Cerebellar cortex (tissue), 1 donor: Measurements from ENCODE around the gene EPS8L2.

Experiments
- DNase-seq: peaks from one replicate; pipeline ENCODE4 v3.0.0-alpha.2; 2015; ENCODE audit warnings: low spot score

Gene EPS8L2

DNA sequence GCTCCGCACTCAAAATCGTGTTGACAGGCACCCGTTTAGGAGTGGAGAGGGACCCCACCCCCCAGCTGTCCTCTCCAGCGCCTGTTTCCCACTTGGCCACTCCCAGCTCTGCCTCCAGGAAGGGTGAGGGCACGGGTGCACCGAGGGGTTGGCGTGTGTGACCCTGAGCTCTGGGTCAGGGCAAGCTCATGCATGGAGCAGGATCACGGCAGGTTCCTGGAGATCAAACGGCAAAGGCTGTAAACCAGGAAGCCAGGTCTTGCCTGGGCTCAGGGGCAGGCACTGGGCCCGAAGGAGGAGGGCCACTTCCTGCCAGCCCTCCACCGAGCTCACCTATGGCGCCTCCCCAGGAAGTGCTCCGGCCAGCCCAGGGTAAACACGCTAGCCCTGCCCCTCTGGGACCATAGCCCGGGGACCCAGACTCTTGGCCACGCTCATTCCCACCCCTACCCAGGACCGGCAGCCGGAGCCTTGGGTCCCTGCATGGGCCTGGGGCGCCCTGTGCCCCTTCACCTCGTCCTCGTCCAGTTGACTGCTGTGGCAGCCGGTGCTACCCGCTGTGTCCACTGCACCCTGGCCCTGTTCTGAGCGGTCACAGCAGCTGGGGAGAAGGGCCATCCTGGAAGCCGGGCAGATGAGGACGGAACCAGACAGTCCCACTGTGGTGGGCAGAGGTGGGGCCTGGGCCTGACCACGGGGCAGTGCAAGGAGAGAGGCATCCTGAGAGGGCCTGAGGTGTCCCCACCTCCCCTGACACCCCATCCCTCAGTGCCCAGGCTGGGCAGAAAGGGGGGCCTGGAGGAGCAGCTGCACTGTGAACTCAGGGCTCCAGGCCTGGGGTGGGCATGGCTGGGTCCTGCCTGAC lies 1.0 kb upstream of the EPS8L2 start:
- DNase-seq: no peak

DNA sequence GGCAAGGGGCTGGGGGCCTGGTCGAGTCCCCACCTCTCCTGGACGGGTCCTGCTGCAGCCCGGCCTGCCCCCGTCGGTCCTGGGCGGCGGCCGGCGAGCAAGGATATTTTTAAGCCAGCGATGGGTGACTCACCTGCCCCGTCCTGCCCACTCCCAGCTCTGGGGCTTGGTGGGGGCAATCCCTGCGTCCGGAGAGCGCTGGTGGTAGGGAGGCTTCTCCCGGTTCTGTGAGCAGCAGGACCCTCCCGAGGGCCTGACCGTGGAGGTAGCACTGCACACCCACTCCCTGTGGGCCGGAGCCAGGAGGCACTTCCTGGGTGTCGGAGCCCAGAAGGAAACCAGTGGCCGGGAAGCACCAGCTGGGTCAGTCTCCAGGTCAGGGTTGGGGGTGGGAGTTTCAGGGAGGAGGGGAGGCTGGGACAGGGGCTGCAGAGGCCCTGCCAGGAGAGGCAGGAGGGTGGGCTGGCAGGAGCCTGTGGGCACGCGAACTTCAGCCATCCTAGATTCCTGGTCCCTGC lies 467 bp downstream of the EPS8L2 start:
- DNase-seq: no peak

DNA sequence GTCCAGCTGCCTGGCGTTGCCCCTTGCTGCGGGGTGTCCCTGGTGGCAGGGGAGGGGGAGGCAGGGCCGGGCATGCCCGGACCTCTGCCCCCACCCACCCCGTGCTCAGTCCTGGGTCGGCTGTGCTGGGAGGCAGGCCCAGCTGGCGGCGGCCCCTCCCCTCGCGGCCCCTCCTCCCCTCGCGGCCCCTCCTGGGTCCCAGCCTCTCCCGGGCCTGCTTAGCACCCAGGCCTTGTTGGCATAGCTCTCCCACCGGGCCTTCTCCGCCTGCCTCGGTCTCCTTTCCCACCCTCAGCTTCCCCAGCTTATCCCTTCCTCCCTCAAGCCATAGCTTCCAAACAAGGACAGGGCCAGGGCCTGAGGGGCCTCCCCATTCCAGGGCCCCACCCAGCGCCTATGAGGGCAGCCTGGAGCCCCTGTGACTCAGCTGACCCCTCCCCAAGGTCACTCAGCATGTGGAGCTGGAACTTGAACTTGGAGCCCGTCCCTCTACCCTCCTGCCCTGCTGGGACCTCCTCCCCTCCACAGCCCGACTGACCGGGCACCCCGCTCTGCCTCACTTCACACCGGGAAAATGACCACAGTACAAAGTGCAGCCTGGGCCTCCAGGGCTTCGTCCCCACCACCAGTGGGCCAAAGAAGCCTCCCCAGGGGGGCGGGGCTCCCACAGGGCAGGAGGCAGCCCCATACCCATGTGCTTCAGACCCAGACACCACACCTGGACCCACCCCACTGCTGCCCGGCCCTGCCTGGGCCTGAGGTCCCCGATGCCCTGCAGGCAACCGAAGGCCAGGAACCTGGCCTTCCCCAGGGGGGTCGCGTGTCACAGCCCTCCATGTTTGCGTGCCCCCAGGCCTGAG lies 1.2 kb downstream of the EPS8L2 start:
- no peak for DNase-seq

DNA sequence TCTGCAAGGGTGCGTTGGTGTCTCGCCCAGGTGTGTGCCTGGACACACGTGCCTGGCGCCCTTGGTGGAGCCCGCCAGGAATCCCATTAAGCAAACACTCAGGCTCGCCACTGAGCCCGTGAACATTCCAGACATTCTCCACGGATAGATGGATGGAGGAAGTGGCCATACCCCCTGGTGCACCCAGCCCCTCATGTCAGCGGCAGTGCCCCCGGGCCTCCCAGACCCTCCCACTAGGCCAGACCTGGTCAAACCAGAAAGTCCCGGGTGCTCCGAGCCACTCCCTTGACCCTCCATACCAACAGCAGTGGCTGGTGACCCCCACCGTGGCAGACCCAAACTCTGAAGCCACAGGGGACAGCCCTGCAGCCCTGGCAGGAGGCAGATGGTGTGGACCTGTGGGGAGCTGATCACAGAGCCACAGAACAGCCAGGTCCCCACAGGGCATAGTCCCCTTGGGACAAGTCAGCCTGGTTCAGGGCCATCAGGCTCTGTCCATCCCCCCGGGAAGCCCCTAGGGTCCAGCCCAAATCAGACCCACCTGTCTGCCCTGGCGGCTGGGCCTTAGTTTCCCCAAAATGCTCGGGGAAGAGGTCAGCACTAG lies 1.9 kb downstream of the EPS8L2 start:
- DNase-seq: no peak

DNA sequence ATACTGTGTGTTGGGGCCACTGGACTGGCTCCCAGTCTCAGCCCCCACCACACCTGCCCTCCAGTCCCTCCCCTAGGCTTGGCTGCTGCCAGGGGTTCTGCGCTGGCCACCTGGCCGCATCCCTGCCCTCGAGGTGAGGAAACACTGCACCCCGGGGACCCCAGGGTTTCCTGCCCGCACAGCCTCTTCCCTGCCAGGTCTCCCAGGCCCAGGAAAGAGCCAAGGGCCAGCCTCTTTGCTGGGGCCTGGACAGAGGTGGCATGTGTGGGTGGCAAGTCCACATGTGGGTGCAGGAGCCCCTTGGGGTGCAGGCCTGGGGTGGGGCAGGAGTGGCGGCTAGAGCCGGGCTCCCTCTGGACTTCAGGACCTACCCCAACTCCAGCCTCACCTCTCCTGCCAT lies 2.5 kb downstream of the EPS8L2 start:
- DNase-seq: no peak

DNA sequence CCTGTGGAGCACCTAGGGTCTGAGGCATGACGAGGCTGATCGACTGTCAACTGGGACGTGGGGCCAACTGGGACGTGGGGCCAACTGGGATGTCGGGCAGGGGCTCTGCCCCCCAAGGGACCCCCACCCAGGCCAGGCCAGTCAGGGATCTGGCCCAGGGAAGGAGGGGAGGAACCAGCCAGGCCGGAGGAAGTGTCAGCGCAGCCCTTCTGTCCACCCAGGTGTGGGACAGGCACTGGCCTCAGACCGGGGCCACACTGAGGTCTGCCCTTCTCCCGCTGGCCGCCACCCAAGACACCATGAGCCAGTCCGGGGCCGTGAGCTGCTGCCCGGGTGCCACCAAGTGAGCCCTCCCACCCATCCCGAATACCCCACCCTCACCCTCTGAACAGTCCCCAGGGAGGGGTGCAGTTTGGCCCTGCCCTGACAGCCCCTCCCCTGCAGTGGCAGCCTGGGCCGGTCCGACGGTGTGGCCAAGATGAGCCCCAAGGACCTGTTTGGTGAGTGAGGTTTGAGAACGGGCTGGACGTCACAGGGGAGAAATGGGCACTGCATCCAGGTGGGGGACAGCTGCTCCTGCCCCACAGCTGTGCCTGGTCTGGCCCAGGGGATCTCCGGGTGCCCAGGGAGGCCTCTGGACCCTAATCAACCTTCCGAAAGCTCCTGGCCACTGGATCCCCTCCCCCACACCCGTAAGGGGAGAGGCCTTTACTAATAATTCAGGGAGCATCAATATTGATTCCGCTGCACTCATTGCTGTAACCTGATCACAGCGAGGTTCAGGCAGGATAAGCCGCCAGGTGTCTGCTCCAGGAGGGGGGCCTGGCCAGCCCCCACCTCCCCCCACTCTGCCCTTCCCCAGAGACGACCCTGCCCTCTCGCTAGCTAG lies 3.3 kb downstream of the EPS8L2 start:
- DNase-seq: no peak

DNA sequence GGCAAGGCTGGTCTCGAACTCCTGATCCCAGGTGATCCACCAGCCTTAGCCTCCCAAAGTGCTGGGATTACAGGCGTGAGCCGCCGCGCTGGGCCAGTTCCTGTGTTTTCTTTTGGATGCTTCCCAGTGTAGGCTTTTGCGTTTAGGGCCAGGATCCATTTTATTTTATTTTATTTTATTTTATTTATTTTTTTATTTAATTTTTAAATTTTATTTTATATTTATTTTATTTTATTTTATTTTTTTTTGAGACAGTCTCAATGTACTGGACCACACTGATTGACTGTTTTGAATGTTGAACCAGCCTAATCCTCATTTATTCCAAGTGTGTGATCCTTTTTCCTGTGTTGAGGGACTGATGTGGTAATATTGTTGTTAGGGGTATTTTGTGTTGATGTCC lies 8.4 kb downstream of the EPS8L2 start:
- DNase-seq: no peak

DNA sequence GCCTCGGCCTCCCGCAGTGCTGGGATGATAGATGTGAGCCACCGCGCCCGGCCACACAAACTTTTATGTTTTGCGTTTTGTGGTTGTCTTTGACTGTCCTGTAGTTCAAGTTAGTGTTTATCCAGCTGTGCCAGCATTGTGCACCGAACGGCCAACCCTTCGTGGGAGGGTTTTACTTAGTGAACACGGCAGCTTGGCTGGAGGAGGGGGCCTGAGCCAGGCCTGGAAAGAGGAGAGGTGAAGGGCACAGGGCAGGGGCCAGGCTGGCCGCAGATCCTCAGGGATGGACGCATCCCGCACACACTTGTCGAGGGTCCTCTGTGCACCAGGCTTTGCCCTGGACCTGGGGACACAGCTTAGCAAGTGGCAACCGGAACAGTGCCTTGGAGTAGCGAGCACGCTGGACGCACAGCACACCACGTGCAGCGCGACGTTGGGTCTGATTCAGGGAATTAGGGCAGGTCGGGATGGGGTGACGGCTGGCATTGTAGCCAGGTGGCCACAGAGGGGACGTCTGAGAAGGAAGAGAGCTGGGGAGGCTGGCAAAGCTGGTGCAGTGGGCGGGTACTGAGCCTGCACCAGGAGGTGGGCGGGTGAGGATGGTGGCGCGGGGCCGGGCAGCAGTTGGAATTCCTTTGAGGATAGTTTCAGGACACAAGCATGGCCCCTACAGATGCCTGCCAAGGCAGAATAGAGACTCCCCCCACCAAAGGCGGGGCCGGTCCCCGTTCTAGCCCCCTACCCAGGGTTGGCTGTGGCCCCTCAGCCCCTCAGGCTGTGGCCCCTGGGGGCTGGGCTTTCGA lies 13.4 kb downstream of the EPS8L2 start:
- no peak for DNase-seq

DNA sequence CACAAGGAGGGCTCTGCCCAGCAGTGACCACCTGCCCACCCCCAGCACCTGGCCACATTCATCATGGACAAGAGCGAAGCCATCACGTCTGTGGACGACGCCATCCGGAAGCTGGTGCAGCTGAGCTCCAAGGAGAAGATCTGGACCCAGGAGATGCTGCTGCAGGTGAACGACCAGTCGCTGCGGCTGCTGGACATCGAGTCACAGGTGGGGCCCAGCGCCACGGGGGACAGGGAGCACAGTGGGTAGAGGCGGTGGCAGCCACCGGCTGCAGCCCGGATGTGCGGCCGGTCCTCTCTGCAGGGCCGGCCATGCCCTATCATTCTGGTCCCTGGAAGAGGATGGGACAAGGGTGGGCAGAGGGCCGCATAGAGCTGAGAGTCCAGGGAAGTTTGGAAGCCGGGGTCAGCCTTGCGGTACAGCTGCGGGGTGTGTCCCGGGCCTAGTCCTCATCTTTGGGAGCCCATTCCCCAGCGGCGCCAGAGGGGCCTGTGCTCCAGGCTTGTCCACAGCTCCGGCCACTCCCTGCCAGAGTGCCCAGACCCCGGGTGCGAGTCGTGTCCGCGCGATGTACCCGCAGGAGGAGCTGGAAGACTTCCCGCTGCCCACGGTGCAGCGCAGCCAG lies 14.1 kb downstream of the EPS8L2 start:
- DNase-seq: no peak

DNA sequence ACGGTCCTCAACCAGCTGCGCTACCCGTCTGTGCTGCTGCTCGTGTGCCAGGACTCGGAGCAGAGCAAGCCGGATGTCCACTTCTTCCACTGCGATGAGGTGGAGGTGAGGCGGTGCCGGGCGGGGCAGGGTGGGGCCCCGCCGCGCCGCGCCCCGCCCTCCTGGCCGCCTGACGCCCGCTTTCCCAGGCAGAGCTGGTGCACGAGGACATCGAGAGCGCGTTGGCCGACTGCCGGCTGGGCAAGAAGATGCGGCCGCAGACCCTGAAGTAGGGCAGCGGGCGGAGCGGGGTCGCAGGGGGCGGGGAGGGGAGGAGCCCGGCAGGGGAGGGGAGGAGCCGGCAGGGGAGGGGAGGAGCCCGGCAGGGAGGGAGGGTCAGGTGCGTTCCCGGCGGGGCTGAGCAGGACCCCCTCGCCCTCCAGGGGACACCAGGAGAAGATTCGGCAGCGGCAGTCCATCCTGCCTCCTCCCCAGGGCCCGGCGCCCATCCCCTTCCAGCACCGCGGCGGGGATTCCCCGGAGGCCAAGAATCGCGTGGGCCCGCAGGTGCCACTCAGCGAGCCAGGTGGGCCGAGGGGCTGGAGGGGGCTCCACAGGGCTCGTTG lies 14.7 kb downstream of the EPS8L2 start:
- no peak for DNase-seq

DNA sequence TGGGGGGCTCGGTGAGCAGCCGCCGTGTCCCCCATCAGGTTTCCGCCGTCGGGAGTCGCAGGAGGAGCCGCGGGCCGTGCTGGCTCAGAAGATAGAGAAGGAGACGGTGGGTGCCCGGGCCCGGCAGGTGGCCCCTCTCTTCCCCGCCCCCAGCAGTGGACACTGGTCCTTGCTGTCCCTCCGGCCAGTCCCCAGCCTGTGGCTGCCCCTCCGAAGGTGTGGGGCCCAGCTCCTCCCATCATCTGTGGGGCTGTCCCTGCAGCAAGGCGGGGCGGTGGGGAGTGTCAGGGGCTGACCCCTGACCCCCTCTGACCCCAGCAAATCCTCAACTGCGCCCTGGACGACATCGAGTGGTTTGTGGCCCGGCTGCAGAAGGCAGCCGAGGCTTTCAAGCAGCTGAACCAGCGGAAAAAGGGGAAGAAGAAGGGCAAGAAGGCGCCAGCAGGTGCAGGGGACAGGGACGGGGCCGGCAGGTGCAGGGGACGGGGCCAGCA lies 15.3 kb downstream of the EPS8L2 start:
- DNase-seq: no peak

DNA sequence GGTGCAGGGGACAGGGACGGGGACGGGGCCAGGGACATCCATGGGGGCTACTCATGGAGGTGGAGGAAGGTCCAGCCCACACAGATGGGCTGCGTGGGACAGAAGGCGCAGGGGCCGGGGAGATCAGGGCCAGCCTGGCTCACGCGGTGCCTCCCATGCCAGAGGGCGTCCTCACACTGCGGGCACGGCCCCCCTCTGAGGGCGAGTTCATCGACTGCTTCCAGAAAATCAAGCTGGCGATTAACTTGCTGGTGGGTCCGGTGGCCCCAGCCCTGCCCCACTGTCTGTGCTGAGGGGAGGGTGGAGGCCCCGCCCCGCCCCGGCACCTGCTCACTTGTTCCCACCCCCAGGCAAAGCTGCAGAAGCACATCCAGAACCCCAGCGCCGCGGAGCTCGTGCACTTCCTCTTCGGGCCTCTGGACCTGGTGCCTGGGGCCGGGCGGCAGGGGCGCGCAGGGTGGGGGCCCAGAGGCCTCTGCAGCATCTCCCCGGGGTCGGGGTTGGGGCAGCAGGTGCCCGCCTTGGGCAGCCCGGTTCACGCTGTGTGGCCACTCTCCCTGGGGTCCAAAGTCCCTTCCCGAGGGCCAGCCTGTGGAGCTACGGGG lies 15.8 kb downstream of the EPS8L2 start:
- DNase-seq: no peak

DNA sequence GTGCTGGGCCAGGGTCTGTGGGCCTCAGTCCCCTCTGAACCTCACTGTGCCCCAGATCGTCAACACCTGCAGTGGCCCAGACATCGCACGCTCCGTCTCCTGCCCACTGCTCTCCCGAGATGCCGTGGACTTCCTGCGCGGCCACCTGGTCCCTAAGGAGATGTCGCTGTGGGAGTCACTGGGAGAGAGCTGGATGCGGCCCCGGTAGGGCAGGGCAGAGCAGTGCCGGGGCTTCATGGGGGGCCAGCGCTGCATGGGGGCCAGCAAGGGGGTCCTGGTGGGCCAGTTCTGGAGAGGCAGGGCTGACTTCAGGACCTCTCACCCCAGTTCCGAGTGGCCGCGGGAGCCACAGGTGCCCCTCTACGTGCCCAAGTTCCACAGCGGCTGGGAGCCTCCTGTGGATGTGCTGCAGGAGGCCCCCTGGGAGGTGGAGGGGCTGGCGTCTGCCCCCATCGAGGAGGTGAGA lies 16.3 kb downstream of the EPS8L2 start:
- DNase-seq: no peak

DNA sequence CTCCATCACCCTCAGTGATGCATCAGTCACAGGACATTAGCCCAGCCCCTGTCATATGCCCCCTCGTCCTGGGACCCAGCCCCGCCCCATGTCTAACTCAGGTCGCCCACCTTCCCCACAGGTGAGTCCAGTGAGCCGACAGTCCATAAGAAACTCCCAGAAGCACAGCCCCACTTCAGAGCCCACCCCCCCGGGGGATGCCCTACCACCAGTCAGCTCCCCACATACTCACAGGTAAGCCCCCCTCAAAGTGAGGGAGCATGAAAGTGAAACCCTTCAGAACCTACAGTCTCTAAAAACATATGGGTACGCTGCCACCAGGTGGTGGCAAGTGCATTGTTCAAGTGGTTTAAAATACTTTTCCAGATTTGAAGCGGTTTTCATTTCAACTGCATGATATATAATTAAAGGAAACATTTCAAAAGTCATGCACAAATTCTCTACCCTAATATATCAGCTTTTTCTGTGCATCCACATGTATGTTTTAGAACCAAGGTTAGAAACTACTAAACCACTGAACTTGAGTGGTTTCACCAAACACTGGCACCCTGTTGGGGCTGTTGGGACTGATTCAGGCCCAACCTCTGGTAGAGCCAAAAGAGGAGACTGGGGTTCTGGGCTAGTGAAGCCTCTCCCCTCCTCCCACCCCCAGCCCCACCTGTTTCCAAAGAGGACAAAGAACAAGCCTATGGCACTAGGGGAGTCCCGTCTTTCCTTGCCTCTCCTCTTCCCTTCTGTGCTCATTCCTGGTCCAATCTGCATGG lies 17.3 kb downstream of the EPS8L2 start:
- DNase-seq: peak; percentile 80

DNA sequence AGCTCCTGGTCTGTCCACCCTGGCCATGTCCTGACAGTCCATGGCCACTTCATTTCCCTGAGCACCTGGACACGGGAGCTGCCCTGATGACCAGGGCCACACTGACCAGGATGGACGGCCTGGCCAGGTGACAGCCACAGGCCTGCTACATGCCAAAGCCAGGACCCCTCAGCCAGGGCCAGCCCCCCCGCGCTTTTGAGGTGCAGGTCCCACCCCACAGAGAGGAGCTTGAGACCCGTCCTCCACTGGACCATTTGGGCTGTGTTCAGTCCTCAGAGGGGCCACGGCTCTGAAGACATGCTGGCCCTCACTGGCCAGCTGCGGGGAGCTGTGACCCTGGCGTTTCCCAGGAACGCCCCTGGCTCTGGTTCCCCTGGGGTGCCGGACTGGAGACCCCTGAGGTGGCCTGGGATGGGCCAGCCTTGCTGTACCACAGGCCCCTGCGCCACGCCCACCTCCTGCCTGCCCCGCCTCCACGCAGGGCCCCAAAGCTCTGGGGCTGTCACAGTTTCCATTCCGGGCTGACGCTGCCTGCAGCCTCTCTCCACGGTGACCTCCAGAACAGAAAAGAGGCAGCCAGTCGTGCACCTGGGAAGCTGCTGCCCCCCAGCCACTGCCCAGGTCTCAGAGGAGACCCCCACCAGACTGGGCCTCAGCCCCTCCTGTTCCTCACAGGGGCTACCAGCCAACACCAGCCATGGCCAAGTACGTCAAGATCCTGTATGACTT lies 18.2 kb downstream of the EPS8L2 start:
- no peak for DNase-seq

DNA sequence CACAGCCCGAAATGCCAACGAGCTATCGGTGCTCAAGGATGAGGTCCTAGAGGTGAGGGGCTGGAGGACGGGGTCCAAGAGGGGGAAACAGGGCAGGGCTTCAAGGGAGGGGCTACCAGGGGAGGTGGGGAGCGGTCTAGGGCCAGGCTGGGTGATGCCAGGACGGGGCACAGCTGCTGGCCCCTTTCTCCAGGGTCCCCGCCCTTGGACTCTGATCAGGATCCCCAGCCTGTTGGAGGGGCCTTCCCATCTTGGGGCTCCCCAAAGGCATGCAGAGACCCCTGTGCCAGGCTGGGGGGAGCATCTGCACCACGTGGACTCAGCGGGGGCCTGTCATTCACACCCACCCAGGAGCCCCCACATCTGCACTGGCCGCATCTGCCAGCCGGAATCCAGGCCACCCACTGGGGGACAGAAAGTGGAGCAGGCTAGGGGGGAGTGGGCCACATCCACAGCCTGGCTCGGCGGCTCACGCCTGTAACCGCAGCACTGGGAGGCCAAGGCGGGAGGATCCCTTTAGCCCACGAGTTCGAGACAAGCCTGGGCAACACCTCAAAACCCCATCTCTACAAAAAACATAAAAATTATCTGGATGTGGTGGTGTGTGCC lies 18.9 kb downstream of the EPS8L2 start:
- no peak for DNase-seq

DNA sequence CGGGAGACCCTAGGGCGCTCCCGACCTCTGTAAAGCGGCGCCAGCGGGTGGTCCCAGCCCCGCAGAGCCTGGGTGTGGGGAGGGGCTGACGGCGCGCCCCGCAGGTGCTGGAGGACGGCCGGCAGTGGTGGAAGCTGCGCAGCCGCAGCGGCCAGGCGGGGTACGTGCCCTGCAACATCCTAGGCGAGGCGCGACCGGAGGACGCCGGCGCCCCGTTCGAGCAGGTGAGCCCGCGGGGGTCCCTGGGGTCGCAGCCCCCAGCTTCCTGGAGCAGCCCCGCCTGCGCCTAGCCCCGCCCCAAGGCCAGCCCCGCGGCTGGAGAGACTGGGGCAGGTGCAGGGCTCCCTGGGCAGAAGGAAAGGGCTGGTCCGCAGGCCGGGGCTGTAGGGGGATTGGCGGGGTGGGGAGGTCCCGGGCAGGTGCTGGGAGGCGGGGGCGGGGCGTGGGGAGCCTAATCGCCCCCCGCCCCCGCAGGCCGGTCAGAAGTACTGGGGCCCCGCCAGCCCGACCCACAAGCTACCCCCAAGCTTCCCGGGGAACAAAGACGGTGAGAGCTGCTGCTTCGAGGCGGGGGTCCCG lies 19.7 kb downstream of the EPS8L2 start:
- DNase-seq: no peak
